K562 (cell line): ENCODE results near the gene GMDS. TPM values are rescaled to one million over a fixed set of nuclear protein-coding genes. Genes with fewer than 3 reads are reported as not detected.

ENCODE experiments used
- ATAC-seq: fragments of 200-7000 bp; cut with Tn5 transposase; 3 replicates; pipeline ENCODE4 v1.9.1; 2020; ENCODE audit warnings: moderate library complexity
- BruUV-seq: library from RNA; stranded (reverse); fragments of 400-500 nt; replicated peaks from 2 replicates; lab custom pipeline; 2021; lab: Mats Ljungman, UMichigan
- CTCF ChIA-PET: fragments of 300-600 bp; formaldehyde crosslinking; extraction: SDS; loops from one replicate; lab custom pipeline; 2021; ENCODE audit warnings: low intra/inter-chr PET ratio; lab: Yijun Ruan, JAX
- POLR2A ChIA-PET: fragments of 300-600, 350-650 bp; sonication (Branson Sonifier 250); formaldehyde crosslinking; extraction: SDS; loops from one replicate; lab custom pipeline; 2021; ENCODE audit warnings: antibody characterized with exemption, inconsistent platforms; lab: Yijun Ruan, JAX
- DNase-seq, 4 experiments: peaks; one replicate each; pipeline versions ENCODE4 v3.0.0 to v3.0.0-alpha.2; 2011 to 2018; ENCODE audit warnings: low spot score in 3 of 4, mixed read lengths in 3 of 4; ENCODE audit errors: extremely low read depth in 1 of 4
- FAIRE-seq: peaks from 2 replicates; lab custom pipeline; 2011; peaks lifted over from hg19 to GRCh38; lab: Jason Lieb, UNC
- H2AFZ ChIP-seq: 2 replicates; pipeline ENCODE4 v1.6.0; 2011; ENCODE audit warnings: low read depth, low read length, control low read depth, inconsistent platforms
- H3K27ac ChIP-seq: fragments of 200-600 bp; 3 replicates; pipeline ENCODE4 v1.8.0; 2011; ENCODE audit warnings: low read depth, mild to moderate bottlenecking, control low read depth, inconsistent platforms, low read length, moderate library complexity, mixed read lengths; ENCODE audit errors: extremely low read depth
- H3K27me3 ChIP-seq, 2 experiments: fragments of 300-600 bp in 1 of 2; 2 replicates in 1 of 2; 3 replicates in 1 of 2; pipeline versions ENCODE4 v1.6.0 to v1.8.0; 2011; ENCODE audit warnings: inconsistent platforms in 2 of 2, low read length in 2 of 2, mild to moderate bottlenecking in 1 of 2, mixed read lengths in 1 of 2, moderate library complexity in 1 of 2; ENCODE audit not compliant: control insufficient read depth in 2 of 2, insufficient read depth in 2 of 2
- H3K36me3 ChIP-seq: fragments of 300-600 bp; 3 replicates; pipeline ENCODE4 v1.8.0; 2011; ENCODE audit warnings: mild to moderate bottlenecking, low read length, inconsistent platforms; ENCODE audit not compliant: control insufficient read depth, insufficient read depth
- H3K4me1 ChIP-seq, 2 experiments: fragments of 200-600 bp in 1 of 2; replicated peaks in 1 of 2; 2 replicates in 1 of 2; 3 replicates in 1 of 2; pipeline versions ENCODE4 v1.5.1 to v1.8.0; 2011; ENCODE audit warnings: inconsistent platforms in 2 of 2, low read length in 2 of 2, mild to moderate bottlenecking in 1 of 2, mixed read lengths in 1 of 2, moderate library complexity in 1 of 2; ENCODE audit not compliant: control insufficient read depth in 2 of 2, insufficient read depth in 2 of 2
- H3K4me2 ChIP-seq: 2 replicates; pipeline ENCODE4 v1.6.1; 2011; ENCODE audit warnings: low read length, control low read depth, inconsistent platforms, mixed read lengths; ENCODE audit not compliant: insufficient read depth
- H3K4me3 ChIP-seq: fragments of 200-600 bp; sonication (generic), shearing (Covaris generic); 2 replicates; pipeline ENCODE4 v1.5.1; 2016; ENCODE audit warnings: control low read depth, inconsistent platforms
- H3K79me2 ChIP-seq: fragments of 200-600 bp; 3 replicates; pipeline ENCODE4 v1.8.0; 2011; ENCODE audit warnings: low read length, inconsistent platforms; ENCODE audit not compliant: control insufficient read depth, insufficient read depth
- H3K9ac ChIP-seq, 2 experiments: 2 replicates each; pipeline versions ENCODE4 v1.6.0 to v1.6.1; 2011; ENCODE audit warnings: low read depth in 2 of 2, low read length in 2 of 2, control low read depth in 1 of 2, inconsistent platforms in 1 of 2, mild to moderate bottlenecking in 1 of 2, mixed read lengths in 1 of 2; ENCODE audit not compliant: insufficient read depth in 1 of 2
- H3K9me1 ChIP-seq: one replicate; pipeline ENCODE4 v1.6.0; 2011; ENCODE audit warnings: inconsistent platforms, mild to moderate bottlenecking, low read length, moderate library complexity; ENCODE audit not compliant: control insufficient read depth, insufficient read depth
- H3K9me3 ChIP-seq: replicated peaks from 2 replicates; pipeline ENCODE4 v1.5.1; 2011; ENCODE audit warnings: low read depth, low read length, inconsistent platforms; ENCODE audit not compliant: control insufficient read depth, insufficient read depth
- H4K20me1 ChIP-seq: replicated peaks from 2 replicates; pipeline ENCODE4 v1.6.1; 2011; ENCODE audit warnings: low read length, inconsistent platforms, mixed read lengths; ENCODE audit not compliant: control insufficient read depth, insufficient read depth
- ZNF174 ChIP-seq: fragments of 250-450 bp; sonication (Bioruptor Pico); IDR thresholded peaks from 2 replicates; pipeline ENCODE4 v1.4.0; 2020; ENCODE audit warnings: mild to moderate bottlenecking
- ZNF398 ChIP-seq: fragments of 250-450 bp; sonication (Bioruptor Pico); IDR thresholded peaks from 2 replicates; pipeline ENCODE4 v1.8.0; 2021; ENCODE audit warnings: moderate library complexity, mild to moderate bottlenecking, inconsistent platforms
- WGBS: fragments of 100-300 bp; shearing (Covaris generic); methylation state at CpG from one replicate; pipeline ENCODE4 v1.1.6; 2016; ENCODE audit warnings: low coverage, mixed read lengths; ENCODE audit not compliant: insufficient coverage; ENCODE audit errors: missing lambda C conversion rate; 5-methylcytosine and 5-hydroxymethylcytosine counted together
- in situ Hi-C: fragments of 300-500 bp; cut with MboI; formaldehyde crosslinking; loops from 4 replicates; pipeline ENCODE4 v1.15.0; 2018; ENCODE audit warnings: inconsistent platforms, mixed read lengths
- intact Hi-C: fragments of 100-400 bp; cut with micrococcal nuclease; formaldehyde crosslinking; loops from 2 replicates; pipeline ENCODE4 v1.14.2; 2022
- polyA plus RNA-seq, 8 experiments: library from polyadenylated mRNA; depleted of rRNA in 4 of 8; stranded (reverse) in 5 of 8; unstranded in 3 of 8; fragments of >200 nt; fragmentation: Nextera tagmentation in 2 of 8; fragmentation: Illumina TruSeq in 1 of 8; extraction: Ambion mirVana in 2 of 8; extraction: Trizol in 1 of 8; gene quantifications; 2 replicates each; pipeline versions ENCODE4 v1.2.1 to v1.2.3, GENCODE V29; 2011 to 2014; ENCODE audit warnings: inconsistent platforms in 1 of 8, missing spikeins in 1 of 8
- total RNA-seq, 7 experiments: library from RNA; depleted of rRNA in 6 of 7; stranded (reverse); fragments of >200 nt in 6 of 7; fragmentation: Illumina TruSeq in 2 of 7; extraction: Trizol in 2 of 7; gene quantifications; 2 replicates each; pipeline versions ENCODE4 v1.2.1 to v1.2.3, GENCODE V29; 2011 to 2021; ENCODE audit warnings: low replicate concordance in 1 of 7

Gene GMDS
- total and polyA plus RNA-seq, 9 of the 15 experiments (the other 6 are each of a cell fraction or from before 2014, with no cell fraction given), result 0.48 to 31.8 (median 13.4) TPM

GRCh38 chr6:1773700-1774099 is 471.7 kb downstream of the GMDS start:
- POLR2A ChIA-PET, result no interaction called here
- no peaks in the 10 kb centered on the region for H3K9me1 ChIP-seq
- DNase-seq, result no peak

More at GRCh38 chr6:1773700-1774099, 471.7 kb downstream of the GMDS start:
- H3K79me2 ChIP-seq, result no peaks in the 10 kb centered on the region
- no peak overlapping the region for H3K9ac ChIP-seq
- H3K27ac ChIP-seq, result no peak overlapping the region
- no peak overlapping the region for H2AFZ ChIP-seq
- CTCF ChIA-PET, result no interaction called here
- no peak for ATAC-seq
- no peaks in the 10 kb centered on the region for H3K36me3 ChIP-seq
- no peak for TF ChIP-seq ZNF398 (CRISPR knock-in tag)
- TF ChIP-seq ZNF174 (CRISPR knock-in tag), result no peak
- H3K4me2 ChIP-seq, result no peak overlapping the region
- no peak overlapping the region for H3K4me3 ChIP-seq
- in situ Hi-C loops (no loop called here), intact Hi-C loops (no loop called here)
- no TSS peak for BruUV-seq
- no peaks in the 10 kb centered on the region for H3K9me3 ChIP-seq
- H4K20me1 ChIP-seq, result 0 out of 2 replicates have a peak, but pooled peaks cover 3% of the 10 kb centered on the region
- H3K27me3 ChIP-seq, result peaks cover 14 to 19% of the 10 kb centered on the region in 2 experiments; a peak in 4 of 5 replicates
- 0% methylated on average over 2 of the region's 2 CpGs for WGBS
- H3K4me1 ChIP-seq, result no peaks in the 10 kb centered on the region
- FAIRE-seq, result no peak
